ENCODE data around the gene ASB3. TPM values are rescaled to one million over a fixed set of nuclear protein-coding genes. Genes with fewer than 3 reads are reported as not detected.

ASB3 gene
- total RNA-seq, 1 donor from 2014 or later, result 11.8 TPM

GRCh38 chr2:53655256-53655655 lies 131.5 kb downstream of the ASB3 start:
- no peak for DNase-seq (ENCODE audit: low read depth)
- TF ChIP-seq, protein P1, sequence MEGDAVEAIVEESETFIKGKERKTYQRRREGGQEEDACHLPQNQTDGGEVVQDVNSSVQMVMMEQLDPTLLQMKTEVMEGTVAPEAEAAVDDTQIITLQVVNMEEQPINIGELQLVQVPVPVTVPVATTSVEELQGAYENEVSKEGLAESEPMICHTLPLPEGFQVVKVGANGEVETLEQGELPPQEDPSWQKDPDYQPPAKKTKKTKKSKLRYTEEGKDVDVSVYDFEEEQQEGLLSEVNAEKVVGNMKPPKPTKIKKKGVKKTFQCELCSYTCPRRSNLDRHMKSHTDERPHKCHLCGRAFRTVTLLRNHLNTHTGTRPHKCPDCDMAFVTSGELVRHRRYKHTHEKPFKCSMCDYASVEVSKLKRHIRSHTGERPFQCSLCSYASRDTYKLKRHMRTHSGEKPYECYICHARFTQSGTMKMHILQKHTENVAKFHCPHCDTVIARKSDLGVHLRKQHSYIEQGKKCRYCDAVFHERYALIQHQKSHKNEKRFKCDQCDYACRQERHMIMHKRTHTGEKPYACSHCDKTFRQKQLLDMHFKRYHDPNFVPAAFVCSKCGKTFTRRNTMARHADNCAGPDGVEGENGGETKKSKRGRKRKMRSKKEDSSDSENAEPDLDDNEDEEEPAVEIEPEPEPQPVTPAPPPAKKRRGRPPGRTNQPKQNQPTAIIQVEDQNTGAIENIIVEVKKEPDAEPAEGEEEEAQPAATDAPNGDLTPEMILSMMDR (conservative IDR thresholded peaks at IDR 0.05; ENCODE audit: low read depth, low read length), result no peak
- H3K4me3 ChIP-seq (ENCODE audit: low read depth, low read length), result no peak overlapping the region

GRCh38 chr2:53654396-53654795 lies 132.4 kb downstream of the ASB3 start:
- no peak overlapping the region for H3K4me3 ChIP-seq (ENCODE audit: low read depth, low read length)
- DNase-seq (ENCODE audit: low read depth), result no peak
- TF ChIP-seq, protein P1 (conservative IDR thresholded peaks at IDR 0.05; ENCODE audit: low read depth, low read length), result no peak

- no peak for DNase-seq (ENCODE audit: low read depth)
- TF ChIP-seq, protein P1 (conservative IDR thresholded peaks at IDR 0.05; ENCODE audit: low read depth, low read length), result no peak
- no peak overlapping the region for H3K4me3 ChIP-seq (ENCODE audit: low read depth, low read length)
Observed at GRCh38 chr2:53652131-53652530, 134.6 kb downstream of the ASB3 start.

DNA sequence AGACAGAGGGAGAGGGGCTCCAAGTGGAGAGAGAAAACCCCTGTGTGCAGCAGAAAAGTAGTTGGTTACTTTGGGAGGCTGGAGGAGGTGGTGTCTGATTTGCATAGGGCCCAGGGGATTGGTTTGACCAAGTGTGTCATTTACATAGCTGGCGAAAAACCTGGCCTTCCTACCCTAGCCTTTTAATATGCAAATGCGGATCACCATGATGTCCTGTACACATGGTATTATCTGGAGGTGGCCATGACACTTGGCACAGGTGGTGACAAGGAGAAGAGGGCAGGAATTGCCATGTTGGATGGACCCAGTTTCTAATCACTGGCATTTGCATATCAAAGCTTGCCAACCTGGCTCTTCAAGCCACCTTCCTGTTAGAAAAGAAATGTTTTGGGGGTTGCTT lies 140.0 kb downstream of the ASB3 start:
- DNase-seq (ENCODE audit: low read depth), result no peak
- TF ChIP-seq, protein P1 (conservative IDR thresholded peaks at IDR 0.05; ENCODE audit: low read depth, low read length), result no peak
- H3K4me3 ChIP-seq (ENCODE audit: low read depth, low read length), result no peak overlapping the region

- no peak overlapping the region for H3K4me3 ChIP-seq (ENCODE audit: low read depth, low read length)
- no peak for DNase-seq (ENCODE audit: low read depth)
- TF ChIP-seq, protein P1 (conservative IDR thresholded peaks at IDR 0.05; ENCODE audit: low read depth, low read length), result no peak
Observed at GRCh38 chr2:53641290-53641689, 145.5 kb downstream of the ASB3 start.

- no peak overlapping the region for H3K4me3 ChIP-seq (ENCODE audit: low read depth, low read length)
- TF ChIP-seq, protein P1 (conservative IDR thresholded peaks at IDR 0.05; ENCODE audit: low read depth, low read length), result no peak
- no peak for DNase-seq (ENCODE audit: low read depth)
Observed at GRCh38 chr2:53640466-53640865, 146.3 kb downstream of the ASB3 start.

DNA sequence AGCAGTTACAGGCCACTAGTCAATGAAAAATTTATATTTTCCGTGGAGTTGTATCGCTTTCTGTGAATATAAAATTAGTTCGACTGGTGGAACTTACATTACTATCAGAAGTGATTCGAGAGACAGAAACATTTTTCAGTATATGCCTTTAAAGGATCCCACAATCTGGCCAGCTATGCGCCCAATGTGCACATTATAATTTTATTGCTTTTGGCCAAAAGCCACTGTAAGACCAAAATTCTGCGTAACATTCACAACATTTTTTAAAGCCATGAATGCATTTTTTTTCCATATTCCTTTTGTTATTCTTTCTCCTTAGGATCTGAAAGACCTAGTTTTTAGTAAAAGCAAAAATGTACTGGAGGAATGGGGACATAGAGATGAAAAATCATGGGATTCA lies 150.2 kb downstream of the ASB3 start:
- no peak overlapping the region for H3K4me3 ChIP-seq (ENCODE audit: low read depth, low read length)
- DNase-seq (ENCODE audit: low read depth), result no peak
- TF ChIP-seq, protein P1 (conservative IDR thresholded peaks at IDR 0.05; ENCODE audit: low read depth, low read length), result no peak
